Frontal cortex (tissue), 4 donors: ENCODE measurements around the gene AK4. TPM values are rescaled to one million over a fixed set of nuclear protein-coding genes. Genes with fewer than 3 reads are reported as not detected.
"Not testable (repeated sequence)": the region's sequence is repeated elsewhere in the genome, so short reads cannot be mapped to it uniquely, and the experiment has no call there.

Experiments used
- DNase-seq, 2 donors: peaks; one replicate each; pipeline ENCODE4 v3.0.0; 2012; ENCODE audit warnings: low spot score in 2 of 2
- FAIRE-seq: peaks from 2 replicates; lab custom pipeline; 2012; peaks lifted over from hg19 to GRCh38; lab: Jason Lieb, UNC
- total RNA-seq: library from RNA; depleted of rRNA; stranded (reverse); fragments of >200 nt; gene quantifications from one replicate; pipeline ENCODE4 v1.2.3, GENCODE V29; 2014
- donor health status: control.
- donor health status: control.
- donor health status: control.

The AK4 gene
- total RNA-seq, 1 donor from 2014 or later = 9.0 TPM

DNA sequence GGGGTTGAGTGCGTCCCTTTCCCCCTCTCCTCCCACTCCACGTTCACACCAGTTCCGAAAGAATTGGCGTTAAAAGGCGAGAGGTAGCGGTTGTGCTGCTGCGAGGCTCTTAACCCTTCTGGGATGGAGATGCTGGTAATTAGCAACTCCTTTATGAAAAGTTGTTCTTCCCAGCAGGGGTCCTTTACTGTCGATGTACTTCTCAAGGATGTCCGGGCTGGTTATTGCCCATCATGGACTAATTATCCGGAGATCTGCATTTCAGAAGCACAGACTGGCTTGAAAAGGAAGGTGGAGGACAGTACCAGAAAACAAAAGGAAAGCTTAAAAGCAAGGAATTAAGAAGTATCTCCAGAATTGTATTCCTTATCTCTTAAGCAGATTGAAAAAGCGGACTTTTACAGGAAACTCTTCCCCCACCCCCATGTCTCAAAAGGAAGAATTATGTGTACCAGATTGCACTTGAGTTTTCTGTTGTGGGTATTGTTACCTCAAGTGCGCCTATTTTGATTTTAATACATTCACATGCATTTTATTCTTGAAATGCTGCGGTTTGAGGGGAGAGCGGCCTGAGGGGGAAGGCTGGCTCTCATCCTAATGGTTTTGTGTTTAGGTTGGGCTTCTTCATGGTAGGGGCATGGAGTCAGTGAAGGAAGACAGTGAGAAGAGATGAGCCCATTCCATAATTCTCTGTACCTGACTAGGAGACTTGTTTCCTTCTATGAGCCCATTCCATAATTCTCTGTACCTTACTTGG is 1.5 kb downstream of the AK4 start:
- FAIRE-seq = no peak
- DNase-seq = no peak

DNA sequence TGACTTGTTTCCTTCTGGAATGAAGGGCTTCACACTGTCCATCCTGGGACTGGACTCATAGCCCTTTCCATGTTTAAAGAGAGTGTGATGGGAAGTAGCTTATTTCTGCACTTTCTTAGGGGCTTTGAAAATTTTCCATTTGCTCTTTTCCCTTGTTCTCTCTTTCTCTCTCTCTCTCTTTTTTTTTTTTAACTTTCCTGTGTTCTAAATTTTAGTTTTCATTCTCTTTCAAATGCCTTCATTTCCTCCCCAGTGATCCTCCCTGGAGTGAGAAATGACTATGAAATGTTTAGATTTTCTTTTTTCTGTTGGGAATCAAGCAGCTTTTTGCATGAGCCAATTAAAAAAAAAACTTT is 2.1 kb downstream of the AK4 start:
- no peak for FAIRE-seq
- DNase-seq = no peak

DNA sequence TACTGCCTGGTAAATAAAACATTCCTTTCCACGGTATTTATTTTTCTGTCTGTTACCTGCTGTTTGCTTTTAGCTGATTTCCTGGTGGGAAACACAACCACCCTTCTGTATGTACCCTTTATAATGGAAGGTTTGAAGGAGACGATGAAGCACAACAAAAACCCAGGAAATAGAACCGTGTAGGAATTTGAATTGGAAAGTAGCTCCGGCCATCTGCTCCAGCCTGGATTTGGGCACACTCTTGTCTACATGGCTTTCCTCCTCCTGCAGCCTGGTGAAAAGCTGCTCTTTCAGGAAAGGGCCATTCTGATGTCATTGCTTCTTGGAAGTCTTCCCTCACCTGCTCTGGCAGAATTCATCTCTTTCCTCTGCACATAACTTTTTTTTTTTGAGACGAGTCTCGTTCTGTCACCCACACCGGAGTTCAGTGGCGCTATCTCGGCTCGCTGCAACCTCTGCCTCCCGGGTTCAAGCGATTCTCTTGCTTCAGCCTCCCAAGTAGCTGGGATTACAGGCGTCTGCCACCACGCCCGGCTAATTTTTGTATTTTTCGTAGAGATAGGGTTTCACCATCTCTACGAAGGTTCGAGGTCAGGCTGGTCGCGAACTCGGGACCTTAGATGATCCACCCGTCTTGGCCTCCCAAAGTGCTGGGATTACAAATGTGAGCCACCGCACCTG is 2.7 kb downstream of the AK4 start:
- DNase-seq (no peak), FAIRE-seq (no peak)

DNA sequence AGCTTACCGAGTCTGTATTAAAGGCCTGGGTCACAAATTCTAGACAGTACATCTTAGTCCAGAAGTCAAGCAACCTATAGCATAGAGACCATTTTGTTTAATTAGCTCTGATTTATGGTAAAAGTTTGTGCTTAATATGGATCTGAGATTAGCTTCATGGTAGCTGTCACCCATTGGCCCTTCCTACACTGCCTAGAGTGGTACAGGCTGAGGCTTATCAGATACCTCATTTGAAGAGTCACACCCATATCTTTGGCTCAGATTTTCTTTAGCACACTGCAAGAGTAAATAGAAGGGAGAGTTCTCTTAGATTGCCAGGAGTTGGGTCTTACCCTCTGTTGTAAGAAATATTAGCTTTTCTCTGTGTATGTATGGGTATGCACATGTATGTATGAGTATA is 3.6 kb downstream of the AK4 start:
- no peak for DNase-seq
- no peak for FAIRE-seq

DNA sequence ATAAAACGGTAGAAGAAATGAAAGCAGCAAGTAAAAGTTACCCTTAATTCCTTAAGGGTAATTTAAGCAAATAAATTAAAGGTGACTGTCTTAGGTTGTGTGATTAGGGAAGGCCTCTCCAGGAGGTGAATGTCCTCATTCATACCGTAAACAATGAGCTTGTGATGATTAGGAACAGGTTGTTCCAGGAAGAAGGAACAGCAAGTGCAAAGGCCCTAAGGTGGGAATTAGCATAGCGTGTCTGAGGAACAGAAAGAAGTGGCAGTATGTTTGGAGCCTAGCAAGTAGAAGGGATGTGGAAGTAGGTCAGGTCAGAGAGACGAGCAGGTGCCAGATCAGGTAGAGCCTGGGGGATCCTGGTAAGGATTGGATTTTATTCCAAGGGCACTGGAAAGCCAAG is 5.6 kb downstream of the AK4 start:
- DNase-seq (no peak), FAIRE-seq (no peak)

DNA sequence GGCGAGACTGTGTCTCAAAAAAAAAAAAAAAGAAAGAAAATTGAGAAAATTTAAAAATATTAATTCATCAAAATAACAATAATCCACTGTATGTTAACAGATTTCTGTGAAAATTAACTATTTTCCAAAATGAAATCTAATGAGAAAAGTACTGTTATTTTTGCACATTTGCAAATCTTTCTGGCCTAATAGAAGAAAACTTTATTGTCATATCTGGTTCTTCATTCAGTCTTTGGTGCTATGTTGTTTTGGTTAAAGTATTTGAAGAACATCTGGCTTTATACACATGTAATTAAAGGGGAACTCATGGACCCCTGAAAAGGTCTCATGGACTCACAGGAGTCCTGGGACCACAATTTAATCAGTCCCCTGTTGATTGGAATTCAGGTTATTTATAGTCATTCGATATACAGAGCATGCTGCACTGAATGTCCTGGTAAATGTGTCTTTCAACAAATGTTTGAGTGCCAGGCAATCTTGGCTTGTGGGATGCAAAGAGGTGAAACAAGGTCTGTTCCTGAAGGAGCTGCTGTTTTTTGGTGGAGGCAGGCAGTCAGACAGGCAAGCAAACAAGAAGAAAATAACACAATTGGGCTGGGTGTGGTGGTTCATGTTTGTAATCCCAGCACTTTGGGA is 9.0 kb downstream of the AK4 start:
- DNase-seq = no peak
- FAIRE-seq = no peak

DNA sequence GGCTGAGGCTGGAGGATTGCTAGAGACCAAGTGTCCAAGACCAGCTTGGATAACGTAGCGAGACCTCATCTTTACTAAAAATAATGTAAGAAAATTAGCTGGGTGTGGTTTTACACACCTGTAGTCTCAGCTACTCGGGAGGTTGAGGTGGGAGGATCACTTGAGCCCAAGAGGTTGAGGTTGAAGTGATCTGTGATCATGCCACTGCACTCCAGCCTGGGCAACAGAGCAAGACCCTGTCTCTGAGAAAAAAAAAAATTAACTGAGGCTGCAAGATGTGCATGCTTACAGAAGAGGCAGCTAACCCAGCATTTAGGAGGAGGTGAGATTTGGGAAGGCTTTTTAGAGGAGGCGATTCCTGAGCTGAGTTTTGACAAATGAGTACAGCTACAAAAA is 9.5 kb downstream of the AK4 start:
- no peak for FAIRE-seq

DNA sequence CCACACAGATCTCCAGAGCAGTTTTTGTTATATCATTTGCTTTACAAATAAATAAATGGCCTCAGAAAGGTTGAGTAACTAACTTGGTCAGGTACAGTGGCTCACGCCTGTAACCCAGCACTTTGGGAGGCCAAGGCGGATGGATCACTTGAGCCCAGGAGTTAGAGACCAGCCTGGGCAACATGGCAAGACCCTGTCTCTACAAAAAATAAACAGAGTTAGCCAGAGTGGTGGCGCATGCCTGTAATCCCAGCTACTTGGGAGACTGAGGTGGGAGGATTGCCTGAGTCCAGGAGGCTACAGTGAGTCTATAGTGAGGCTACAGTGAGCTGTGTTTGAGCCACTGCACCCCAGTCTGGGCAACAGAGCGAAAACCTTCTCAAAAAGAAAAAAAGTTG is 11.3 kb downstream of the AK4 start:
- not testable (repeated sequence) for FAIRE-seq, DNase-seq

More for the DNA sequence above, 9.5 kb downstream of the AK4 start:
- DNase-seq = no peak

DNA sequence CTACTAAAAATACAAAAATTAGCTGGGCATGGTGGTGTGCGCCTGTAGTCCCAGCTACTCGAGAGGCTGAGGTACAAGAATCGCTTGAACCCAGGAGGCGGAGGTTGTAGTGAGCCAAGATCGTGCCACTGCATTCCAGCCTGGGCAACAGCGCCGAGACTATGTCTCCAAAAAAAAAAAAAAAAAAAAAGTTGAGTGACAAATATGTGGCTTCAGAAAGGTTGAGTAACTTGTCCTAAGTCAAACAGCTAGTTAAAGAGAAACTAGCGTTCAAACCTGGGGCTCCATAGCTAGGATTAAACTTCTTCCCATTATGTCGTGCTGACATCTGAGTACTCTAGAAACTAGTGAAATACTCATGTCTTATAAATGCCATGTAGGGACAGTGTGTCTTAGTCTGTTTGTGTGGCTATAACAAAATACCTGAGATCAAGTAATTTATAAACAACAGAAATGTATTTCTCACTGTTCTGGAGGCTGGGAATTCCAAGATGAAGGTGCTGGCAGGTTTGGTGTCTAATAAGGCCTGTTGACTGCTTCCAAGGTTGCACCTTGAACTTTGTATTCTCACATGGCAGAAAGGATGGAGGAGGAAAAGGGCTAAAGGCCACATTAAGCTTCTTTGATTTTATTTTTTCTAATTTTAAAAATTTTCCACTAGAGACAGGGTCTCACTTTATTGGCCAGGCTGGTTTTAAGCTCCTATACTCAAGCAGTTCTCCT is 12.0 kb downstream of the AK4 start:
- no peak for DNase-seq
- FAIRE-seq = no peak

DNA sequence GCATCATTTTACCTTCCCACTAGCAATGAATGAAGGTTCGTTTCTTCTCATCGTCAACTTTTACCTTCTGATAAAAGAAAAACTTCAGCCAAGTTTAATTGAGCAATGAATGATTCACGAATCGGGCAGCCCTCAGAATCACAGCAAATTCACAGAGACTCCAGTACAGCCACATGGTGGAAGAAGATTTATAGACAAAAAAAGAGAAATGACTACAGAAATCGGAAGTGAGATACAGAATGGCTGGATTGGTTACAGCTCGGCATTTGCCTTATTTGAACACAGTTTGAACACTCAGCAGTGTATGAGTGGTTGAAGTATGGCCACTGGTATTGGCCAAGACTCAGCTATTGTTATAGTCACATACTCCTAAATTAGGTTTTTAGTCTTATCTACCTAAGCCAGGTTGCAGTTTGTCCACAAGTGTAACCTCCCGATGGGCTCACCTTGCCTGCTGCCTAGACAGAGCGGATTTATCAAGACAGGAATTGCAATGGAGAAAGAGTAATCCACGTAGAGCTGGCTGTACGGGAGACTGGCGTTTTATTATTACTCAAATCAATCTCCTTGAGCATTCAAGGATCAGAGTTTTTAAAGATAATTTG is 15.3 kb downstream of the AK4 start:
- DNase-seq (no peak), FAIRE-seq (no peak)

DNA sequence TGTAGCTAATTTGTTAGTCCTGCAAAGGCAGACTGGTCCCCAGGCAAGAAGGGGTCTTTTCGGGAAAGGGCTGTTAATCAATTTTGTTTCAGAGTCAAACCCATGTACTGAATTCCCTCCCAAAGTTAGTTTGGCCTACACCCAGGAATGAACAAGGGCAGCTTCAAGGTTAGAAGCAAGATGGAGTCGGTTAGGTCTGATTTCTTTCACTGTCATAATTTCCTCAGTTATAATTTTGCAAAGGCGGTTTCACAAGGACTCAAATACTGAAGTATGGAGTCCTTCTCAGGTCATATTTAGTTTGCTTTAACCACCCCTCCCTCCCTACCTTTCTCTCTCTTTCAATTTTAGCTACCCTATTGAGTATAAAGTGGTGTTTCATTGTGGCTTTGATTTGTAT is 16.1 kb downstream of the AK4 start:
- FAIRE-seq, DNase-seq: not testable (repeated sequence)

DNA sequence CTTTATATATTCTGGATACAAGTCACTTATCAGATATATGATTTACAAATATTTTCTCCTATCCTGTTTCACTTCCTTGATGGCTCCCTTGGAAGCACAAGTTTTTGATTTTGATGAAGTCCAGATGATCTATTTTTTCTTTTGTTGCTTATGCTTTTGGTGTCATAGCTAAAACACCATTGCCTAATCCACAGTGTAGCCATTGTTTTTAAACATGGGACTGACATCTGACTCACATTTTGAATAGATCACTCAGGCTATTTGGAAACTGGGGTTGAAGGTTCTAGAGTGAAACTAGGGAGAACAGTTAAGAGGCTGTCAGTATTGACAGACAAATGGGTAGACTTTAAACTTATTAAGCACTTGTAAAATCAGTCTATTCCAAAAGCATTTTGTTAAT is 16.6 kb downstream of the AK4 start:
- FAIRE-seq (no peak), DNase-seq (no peak)

DNA sequence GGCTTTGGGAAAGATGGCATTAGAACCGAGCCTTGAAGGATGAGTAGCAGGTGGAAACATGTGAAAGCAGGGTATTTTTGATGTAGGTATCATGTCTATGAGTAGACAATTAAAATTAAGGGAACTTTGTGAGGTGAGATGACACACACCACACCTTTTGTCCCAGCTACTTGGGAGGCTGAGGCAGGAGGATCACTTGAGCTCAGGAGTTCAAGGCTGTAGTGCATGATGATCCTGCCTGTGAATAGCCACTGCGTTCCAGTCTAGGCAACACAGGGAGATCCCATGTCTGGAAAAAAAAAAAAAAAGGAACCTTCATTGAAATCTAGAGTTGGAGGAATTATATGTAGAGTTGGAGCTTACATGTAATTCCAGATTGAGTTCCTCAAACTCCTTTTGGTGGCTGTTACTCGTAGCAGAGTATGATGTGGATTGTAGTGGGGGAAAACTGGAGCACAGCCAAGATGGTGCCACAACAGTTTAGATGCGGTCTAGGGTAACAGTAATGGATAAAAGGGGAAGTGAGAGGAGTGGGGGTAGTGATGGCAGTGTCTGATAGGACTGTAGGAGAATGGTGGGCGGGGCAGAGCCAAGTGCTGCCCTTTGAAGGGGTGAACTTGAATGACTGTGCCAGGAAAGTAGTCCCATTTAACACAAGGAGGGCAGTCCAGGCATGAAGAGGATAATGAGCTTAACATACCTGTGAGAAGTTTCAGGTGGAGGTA is 17.4 kb downstream of the AK4 start:
- FAIRE-seq (no peak), DNase-seq (no peak)

DNA sequence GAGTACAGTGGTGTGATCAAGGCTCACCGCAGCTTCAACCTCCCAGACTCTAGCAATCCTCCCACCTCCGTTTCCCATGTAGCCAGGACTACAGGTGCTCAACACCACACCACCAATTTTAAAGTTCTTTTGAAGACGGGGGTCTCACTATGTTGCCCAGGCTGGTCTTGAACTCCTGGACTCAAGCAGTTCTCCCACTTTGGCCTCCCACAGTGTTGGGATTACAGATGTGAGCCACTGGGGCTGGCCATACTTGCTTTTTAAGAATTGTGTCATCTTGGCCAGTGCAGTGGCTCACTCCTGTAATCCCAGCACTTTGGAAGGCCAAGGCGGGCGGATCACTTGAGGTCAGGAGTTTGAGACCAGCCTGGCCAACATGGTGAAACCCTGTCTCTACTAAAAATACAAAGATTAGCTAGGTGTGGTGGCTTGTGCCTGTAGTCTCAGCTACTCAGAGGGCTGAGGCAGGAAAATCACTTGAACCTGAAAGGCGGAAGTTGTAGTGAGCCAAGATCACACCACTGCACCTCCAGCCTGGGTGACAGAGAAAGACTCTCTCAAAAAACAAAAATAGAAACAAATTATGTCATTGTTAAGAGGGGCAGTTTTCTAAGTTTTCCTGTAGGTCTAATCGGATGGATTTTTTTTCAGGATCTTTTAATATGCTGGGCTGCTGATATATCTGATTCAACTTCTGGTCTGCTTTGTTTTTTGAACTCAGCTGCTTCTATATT is 18.7 kb downstream of the AK4 start:
- FAIRE-seq (no peak), DNase-seq (no peak)

DNA sequence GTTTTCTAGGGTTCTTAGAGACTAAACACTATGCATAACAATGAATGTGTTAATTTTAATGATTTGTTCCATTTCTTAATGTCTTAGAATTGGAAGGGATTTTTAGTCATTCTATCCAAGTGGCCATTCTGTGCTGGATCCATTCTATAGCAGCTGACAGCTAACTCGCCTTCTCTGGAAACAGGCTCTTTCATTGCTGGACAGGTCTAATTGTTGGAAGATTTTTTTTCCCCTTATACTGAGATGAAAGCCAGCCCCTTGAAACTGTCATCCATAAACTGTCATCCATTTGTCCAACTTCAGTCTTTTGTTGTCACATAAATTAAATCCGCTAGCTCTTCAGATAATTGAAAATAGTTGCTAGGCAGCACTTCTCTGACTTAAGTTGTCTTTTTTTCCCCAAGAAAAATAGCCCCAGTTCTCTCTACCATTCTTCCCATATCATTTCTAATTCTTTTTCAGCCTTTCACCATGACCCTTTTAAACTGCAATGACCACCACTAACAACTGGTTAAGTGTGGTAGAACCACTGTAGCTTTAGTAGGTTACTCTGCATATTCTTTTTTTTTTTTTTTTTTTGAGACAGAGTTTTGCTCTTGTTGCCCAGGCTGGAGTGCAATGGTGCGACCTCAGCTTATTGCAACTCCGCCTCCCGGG is 19.7 kb downstream of the AK4 start:
- DNase-seq (no peak), FAIRE-seq (no peak)

DNA sequence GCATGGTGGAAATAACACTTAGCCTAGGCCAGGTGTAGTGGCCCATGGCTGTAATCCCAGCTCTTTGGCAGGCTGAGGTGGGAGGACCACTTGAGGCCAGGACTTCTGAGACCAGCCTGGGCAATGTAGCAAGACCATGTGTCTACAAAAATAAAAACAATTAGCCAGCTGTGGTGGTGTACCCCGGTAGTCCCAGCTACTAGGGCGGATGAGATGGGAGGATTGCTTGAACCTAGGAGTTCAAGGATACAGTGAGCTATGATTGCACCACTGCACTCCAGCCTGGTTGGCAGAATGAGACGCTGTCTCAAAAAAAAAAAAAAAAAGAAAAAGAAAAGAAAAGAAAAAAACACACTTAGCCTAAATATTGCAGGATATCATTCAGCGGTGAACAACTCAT is 20.9 kb downstream of the AK4 start:
- DNase-seq (no peak), FAIRE-seq (no peak)

DNA sequence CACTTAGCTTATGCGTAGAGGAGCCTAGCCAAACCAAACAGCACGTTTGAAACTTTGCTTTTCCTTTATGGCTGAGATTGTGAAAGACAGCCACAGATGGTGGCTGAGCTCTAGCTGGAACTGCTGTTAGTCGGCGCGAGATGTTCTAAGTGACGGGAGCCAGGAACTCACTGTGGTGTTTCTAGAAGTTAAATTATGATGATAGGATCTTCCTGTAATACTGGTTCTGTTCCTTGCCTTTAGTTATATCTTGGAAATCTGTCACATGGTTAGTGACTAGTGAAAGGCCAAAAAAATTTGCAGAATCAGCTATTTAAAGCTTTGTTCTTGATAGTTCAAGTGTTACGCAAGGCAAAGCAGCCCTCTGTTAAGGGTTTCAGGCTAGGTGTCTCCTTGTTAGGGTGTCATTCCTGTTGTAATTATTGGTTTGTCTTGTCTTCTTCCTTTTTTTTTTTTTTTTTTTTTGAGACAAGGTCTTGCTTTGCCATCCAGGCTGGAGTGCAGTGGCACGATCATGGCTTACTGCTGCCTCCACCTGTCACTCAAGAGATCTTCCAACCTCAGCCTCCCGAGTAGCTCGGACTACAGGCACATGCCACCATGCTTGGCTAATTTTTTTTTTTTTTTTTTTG is 22.6 kb downstream of the AK4 start:
- DNase-seq (no peak), FAIRE-seq (no peak)
